CD4-positive, alpha-beta T cell treated with Interleukin-17A for 4 hours (primary cell): ENCODE data around the gene MB.

Experiments used
- DNase-seq: peaks from one replicate; pipeline ENCODE4 v3.0.0-alpha.2; 2020; ENCODE audit warnings: mixed read lengths

Gene MB

GRCh38 chr22:35570686-35571194, 46.4 kb downstream of the MB start:
- DNase-seq: no peak

DNA sequence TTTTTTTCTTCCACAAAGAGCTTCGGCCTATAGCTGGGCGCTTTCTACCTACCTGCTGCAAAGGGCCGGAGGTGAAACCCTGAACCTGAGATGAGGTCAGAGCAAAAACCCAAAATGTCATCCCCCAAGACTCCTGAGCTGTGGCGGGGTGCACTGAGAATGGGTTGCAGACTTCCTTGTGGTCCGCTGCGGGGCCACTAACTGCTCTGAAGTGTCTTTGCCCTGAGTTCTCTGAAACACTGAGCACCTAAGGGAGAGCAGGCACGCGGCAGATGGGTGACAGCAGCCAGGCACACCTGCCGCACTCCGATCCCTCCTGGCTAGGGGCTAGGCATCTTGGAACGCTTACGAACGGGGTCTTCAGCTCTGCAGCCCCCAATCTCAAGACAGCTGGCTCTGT, 47.2 kb downstream of the MB start:
- no peak for DNase-seq

GRCh38 chr22:35568751-35569739, 48.1 kb downstream of the MB start:
- no peak for DNase-seq

DNA sequence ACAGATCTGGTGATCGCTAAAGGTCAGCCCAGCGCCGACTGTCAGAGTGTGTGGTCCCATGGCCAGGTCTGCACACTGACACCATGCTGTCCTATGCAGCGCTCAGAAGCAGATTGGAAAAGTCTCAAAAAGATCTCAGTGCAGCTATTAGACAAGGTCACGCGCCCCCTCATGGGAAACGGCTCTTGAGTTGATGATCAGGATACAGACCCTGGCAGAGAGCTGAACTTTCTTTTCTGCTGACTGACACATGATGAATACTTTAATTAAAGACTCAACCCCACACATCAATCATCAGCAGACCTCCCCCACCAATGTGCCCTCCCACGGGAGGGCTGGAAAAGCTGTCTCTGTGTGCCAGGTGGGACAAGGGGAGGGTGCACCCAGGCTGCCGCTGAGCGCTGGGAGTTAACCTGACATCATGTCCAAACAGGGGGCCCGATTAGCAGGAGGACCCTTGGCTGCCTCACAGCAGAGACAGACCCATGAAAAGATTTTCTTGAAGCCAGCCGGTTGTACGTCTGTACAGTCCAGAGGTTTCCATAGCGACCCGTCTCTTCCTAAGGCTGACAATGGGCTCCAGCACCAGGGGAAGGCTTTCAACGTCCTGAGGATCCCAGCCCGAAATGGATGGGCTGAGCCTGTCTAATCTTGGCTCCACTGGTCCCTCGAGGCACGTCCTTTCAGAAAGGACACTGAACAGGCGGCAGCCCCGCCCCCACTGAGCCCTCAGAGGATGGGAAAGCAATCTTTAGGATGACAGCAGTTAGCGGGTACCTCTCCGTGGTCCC, 49.6 kb downstream of the MB start:
- DNase-seq: no peak

- DNase-seq: no peak
Observed at GRCh38 chr22:35564975-35565867, 51.9 kb downstream of the MB start.

GRCh38 chr22:35563211-35563610, 53.9 kb downstream of the MB start:
- no peak for DNase-seq

GRCh38 chr22:35561796-35562526, 55.2 kb downstream of the MB start:
- DNase-seq: no peak

DNA sequence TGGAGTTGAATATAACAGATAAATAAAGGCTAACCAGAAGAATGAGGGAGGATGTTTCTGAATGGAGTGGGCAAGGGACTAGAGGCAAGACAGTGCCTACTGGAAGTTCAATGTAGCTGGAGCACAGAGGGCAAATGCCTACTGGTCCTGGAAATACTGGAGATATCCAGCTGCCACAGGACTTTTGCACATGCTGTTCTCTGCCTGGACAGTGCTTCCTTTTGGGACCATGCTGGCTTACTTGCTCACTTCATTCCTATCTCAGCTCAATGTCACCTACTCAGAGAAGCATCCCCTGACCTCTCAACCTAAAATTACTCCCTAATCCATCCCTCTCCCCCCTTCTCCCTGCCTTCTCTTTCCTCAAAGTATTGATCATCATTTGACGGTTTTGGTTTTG, 56.3 kb downstream of the MB start:
- no peak for DNase-seq

DNA sequence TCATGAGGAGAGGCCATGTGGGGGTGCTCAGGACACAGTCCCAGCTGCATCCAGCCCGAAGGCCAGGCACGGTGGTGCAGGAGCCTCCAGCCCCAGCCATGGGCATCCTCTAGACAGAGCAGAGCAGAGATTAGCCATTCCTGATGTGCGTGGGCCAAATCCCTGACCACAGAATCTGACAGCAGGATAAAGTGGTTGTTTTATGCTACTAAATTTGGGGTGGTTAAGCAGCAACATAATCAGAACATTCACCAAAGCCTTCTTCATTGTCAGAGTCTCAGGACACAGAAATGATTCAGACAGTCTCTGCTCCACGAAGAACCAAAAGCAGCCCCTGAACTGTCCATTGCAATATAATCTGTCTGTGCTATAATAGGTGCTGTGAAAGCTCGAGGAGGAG, 56.8 kb downstream of the MB start:
- no peak for DNase-seq

DNA sequence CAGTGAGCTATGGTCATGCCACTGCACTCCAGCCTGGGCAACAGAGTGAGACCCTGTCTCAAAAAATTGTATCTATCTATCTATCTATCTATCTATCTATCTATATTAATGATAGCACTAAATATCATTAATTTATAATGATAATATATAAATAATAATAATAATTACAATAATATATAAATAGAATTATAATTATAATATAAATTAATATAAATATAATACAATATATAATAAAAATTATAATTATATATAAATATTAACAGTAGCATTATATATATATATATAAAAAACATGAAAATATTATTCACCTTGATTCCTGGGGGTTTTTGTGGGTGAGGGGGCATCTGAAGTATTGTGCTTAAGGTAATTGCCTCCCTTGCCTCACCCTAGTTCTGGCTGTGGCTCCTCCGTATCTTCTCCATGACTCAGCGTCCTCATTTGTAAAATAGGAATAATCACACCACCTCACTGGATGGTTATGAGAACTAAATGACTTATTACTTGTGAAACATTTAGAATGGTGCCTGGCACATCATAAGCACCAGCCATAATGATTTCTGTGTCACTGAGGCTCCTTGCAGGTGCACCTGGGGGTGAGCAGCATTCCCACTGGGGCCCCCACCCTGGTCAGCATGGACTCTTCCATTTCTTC, 57.6 kb downstream of the MB start:
- DNase-seq: no peak

- no peak for DNase-seq
Observed at GRCh38 chr22:35558719-35559118, 58.4 kb downstream of the MB start.

GRCh38 chr22:35558031-35558430, 59.1 kb downstream of the MB start:
- no peak for DNase-seq
